Activated CD8-positive, alpha-beta memory T cell treated with anti-CD3 and anti-CD28 coated beads, Interleukin-2, amount 50 U/mL, for 24 hours (primary cell): Measurements from ENCODE around the gene PGAM5.

Experiments
- DNase-seq: peaks from one replicate; pipeline ENCODE4 v3.0.0-alpha.2; 2020; ENCODE audit errors: extremely low read depth

Gene PGAM5

GRCh38 chr12:132710405-132711079, at the start of gene PGAM5:
PGAM5 (plus strand) TSS chr12:132710842; CDS start chr12:132710877, 35 bp downstream.
- peak; percentile 63 for DNase-seq

- DNase-seq, result no peak
Measured at GRCh38 chr12:132660996-132661395, 49.6 kb upstream of the PGAM5 start.

DNA sequence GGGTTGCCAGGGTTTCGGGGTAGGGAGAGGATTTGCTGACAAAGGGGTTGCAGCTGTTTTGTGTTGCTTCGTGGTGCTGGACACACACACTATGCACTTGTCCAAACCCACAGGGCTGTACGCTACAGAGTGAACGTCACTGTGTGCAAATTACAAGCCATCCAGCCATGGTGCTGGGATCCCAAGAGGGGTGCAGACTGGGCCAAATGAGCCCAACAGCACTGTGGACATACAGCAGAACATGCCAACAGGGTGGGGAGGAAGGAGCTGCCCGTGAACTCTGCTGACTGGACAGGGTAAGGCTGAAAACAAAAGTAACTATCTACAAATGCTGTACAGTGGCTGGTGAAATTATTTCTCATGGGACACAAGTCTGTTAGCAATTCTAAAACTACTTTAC, 48.7 kb upstream of the PGAM5 start:
- no peak for DNase-seq

GRCh38 chr12:132662901-132663755, 47.5 kb upstream of the PGAM5 start:
- DNase-seq, result no peak

DNA sequence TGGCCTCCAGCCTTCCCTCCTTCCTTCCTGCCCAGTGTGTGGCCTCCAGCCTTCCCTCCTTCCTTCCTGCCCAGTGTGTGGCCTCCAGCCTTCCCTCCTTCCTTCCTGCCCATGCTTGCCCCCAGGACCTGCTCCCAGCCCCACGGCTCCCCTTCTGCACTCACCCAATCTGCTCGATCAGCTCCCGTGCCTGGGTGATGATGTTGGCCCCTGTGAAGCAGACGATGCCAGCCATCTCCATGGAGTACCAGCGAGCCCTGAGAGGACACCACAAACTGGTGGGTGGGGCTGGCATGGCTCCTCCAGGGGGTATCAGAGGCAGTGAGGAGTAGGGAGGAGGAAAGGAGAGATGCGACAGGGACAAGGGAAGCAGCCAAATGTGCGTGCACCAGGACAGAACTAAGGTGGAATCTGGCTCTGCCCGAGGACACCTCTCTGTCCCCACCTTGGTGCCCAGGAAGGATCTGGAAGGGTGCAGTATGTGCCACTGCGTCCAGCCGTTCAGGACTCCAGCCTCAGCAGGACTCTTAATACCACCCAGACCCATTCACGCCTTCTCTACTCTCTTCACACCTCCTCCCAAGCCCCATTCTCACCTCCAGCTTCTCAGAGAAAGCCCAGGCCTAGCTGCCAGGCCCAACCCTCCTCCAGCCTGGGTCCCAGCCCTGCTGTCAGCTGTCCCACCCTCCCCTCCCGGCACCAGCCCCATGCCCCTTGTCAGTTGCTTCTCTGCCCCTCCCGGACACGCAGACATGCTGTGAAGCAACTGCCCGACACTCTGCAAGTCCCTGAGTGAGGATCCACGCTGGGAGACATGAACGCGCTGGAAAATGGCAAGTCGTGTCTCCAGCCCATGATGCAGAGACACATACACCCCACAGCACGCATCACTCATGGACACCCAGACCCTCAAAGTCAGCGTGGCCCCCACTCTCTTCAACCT, 46.2 kb upstream of the PGAM5 start:
- DNase-seq, result no peak

DNA sequence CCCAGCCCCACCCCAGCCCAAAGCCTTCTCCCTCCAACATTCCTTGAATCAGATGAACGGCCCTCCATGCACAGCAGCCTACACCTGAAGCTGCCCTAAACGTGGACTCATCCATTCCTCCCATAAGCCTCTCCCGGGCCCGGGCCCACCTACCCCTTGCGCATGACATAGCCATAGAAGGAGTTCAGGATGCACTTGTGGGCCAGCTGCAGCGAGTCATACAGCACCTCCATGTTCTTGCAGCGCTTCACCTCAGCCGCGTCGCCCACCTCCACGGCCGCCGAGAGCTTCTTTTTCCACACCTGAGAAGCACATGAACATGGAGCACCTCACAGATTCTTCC, 45.5 kb upstream of the PGAM5 start:
- no peak for DNase-seq

DNA sequence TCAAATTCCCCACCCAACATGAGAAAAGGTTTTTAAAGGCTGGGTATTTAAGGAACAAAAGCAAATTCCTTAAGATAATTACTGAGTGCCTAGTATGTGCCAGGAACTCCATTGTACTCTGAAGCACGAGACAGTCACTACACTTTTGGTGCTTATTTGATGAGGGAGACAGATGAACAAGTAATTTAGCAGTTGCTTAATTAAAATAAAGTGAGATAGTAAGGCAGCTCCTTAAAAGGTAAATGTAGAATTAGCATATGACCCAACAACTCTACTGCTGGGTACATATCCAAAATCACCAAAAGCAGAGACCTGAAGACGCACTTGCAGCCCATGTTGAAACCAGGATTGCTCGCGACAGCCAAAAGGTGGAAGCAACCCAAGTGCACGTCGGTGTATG, 44.8 kb upstream of the PGAM5 start:
- DNase-seq, result no peak

DNA sequence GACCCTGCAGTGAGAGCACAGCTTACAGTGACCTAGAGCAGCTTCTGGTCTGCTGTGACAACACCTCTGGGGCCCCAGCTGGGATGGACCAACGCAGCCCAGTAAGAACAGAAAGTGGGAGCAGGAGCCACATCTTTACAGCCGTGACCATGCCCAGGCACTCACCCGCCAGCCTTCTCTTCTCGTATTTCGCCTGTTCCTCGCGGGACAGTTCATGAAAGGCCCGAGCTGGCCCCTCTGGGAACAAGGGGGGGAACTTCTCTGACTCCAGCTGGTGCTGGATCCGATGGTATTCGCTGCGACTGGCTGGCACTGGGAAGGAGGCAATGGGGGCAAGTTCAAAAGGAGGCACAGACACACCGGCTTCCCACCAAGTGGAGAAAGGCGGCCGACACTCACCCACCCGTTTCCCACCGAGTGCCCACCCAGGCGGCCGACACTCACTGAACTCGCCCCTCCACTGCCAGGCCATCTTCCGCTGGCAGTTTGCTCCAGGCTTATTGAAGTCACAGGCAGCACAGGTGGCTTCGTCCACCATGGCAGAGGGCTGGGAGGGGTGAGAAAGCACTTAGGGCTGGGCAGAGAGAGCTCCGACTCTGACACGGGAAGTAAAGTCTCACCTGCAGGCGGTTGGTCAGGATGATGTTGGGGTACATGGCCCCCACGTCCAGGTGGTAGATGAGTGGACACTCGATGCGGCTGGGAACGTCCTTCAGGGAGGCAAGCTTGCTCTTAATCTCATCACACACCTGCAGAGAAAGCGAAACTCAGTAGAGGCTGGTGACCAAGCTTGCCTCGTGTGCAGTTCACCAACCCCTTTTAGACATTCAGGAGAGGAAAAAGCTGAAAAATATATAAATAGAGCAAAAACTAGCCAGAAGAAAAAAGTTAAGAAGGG, 42.2 kb upstream of the PGAM5 start:
- DNase-seq, result no peak

GRCh38 chr12:132669166-132669879, 41.3 kb upstream of the PGAM5 start:
- DNase-seq, result no peak

GRCh38 chr12:132672116-132672515, 38.5 kb upstream of the PGAM5 start:
- no peak for DNase-seq

DNA sequence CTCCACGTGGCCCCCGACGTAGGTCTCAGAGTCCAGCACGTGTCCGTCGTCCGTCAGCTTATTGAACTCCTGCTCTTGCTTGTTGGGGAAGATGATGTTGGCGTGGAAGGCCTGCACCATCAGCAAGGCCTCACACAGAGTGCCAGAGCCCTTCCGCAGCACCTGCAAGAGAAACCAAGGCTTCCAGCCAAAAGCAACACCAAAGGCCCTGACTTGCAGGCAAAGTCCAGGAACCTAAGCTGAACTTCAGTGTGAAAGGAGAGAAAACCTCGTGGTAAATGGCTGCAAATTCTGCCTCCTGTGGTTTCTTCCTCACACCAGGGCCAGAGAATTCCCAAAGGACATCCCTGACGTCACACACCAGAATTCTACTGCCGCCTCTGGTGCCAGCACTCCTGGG, 38.0 kb upstream of the PGAM5 start:
- DNase-seq, result no peak

GRCh38 chr12:132673288-132674179, 37.1 kb upstream of the PGAM5 start:
- no peak for DNase-seq

DNA sequence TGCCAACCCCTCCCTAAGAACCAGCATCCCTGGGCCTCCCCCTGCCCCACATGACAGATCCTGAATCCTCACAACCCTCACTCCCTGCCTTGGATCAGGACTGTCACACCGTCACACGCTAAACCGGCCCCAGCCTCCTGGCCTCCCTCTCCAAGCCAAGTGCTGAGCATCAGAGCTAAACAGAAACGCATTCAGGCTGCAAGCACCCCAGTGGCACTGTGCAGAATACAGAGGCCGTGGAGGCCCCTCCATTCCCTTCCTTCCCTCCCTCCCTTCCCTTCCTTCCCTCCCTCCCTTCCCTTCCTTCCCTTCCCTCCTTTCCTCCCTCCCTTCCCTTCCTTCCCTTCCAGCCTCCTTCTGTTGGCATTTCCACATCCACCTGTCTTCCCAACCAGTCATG, 36.1 kb upstream of the PGAM5 start:
- DNase-seq, result no peak

DNA sequence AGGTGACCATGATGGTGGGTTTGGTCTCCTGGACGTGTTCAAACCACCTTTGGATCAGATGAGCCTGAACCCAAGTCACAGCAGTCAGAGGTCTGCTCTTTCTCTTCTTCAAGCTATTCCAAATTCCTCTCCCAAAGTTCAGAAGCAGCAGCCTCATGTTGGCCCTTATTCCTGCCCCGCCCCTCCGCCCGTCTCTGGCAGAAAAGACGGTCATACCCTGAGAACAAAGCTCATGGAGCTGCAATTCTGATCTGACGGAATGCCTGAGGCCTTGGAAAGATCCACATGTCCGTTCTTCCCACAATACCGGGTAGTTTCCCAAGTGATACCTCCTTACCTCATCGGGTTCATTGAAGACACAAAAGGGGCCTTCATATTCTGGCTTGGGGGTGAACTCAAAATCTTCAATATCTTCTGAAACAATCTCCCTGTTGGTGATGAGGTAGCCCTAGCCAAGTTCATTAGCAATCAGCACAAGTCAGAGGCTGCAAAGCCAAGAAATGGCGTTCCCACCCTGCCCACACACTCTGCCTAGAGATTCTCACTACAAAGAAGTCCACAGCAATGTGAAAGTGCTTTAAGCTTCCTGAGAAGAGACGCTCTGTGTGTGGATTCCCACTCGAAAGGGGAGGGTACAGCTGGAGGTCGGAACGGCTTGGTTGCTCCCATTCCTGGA, 34.7 kb upstream of the PGAM5 start:
- no peak for DNase-seq

DNA sequence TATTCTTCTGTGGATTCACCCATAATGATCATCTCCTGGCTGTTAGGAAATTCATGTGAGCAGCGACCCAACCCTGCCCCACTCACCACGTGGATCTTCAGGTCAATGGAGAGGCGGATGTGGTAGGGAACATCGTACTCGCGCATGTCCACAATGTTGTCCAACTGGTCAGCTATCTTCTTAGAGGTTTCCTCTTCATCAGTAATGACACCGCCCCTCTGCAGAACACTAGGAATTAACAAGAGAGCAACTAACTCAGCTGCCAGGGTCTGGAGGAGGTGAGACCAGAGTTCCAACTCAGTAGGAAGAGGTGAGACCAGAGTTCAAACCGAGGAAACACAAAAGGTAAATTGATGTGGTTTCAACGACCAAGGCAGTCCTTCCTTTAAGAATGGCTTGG, 33.1 kb upstream of the PGAM5 start:
- DNase-seq, result no peak

DNA sequence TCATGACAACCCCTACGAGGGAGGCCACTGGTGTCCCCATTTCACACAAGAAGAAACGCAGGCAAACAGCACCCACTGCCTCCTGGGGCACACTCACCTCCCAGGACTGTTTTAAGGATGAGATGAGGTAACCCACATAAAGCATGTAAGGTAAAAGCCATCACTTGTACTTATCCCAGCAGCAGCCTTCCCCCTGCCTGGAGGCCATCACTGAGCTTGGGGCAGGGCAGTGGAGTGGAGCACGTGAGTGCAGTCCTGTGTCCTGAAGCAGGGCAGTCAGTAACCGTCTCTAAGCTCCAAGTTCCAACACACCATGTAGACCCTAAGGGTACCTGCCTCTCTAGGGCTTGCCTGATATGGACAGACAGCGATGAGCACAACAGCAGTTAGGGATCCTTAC, 25.2 kb upstream of the PGAM5 start:
- no peak for DNase-seq

DNA sequence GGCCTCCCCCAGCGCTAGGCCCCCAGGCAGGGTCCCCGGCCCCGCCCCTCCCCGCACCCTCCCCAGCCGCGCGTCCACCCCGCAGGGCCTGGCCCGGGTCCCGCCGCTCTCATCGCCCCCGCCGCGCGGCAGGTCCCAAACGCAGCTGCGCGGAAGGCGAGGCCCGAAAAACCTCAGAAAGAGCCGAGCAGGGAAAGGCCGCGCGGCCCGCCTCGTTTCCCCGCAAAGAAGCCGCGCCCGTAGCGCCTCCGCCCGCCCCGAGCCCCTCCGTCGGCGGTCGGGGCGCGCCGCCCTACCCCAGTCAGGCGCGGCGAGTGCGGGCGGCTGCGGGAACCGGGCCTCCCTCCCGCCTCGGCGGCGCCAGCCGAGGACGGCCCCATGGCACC, 23.8 kb upstream of the PGAM5 start:
- DNase-seq, result no peak

- peak; percentile 81 for DNase-seq
Measured at GRCh38 chr12:132687211-132688164, 23.2 kb upstream of the PGAM5 start, which contains the start of the genes POLE and PXMP2. POLE (minus strand) TSS chr12:132687342; CDS start chr12:132687315, 27 bp downstream. PXMP2 (plus strand) TSS chr12:132687587; CDS start chr12:132687671, 84 bp downstream.
